ENCODE results near the gene PARD3B.

- TF ChIP-seq POLR2A (IDR thresholded peaks at IDR 0.05; ENCODE audit: low read depth, low read length) (no peak), TAF1 (IDR thresholded peaks at IDR 0.05; ENCODE audit: borderline replicate concordance, low read depth, low read length) (no peak), POLR2AphosphoS5 (IDR thresholded peaks at IDR 0.05; ENCODE audit: low read depth, low read length) (no peak)
Measured at GRCh38 chr2:205346649-205347048, 801.4 kb downstream of the PARD3B start.

All from GM12892 (cell line).